ELF-1 (cell line): ENCODE data around the gene PTPRN2.
"Not testable (repeated sequence)": the region's sequence is repeated elsewhere in the genome, so short reads cannot be mapped to it uniquely, and the experiment has no call there.

Experiments used
- DNase-seq: peaks from one replicate; pipeline ENCODE4 v3.0.0-alpha.2; 2016; ENCODE audit warnings: low read depth, low spot score

Gene PTPRN2

GRCh38 chr7:158309868-158310763 lies 277.5 kb downstream of the PTPRN2 start:
- no peak for DNase-seq

GRCh38 chr7:158308001-158308400 lies 279.6 kb downstream of the PTPRN2 start:
- DNase-seq: no peak

DNA sequence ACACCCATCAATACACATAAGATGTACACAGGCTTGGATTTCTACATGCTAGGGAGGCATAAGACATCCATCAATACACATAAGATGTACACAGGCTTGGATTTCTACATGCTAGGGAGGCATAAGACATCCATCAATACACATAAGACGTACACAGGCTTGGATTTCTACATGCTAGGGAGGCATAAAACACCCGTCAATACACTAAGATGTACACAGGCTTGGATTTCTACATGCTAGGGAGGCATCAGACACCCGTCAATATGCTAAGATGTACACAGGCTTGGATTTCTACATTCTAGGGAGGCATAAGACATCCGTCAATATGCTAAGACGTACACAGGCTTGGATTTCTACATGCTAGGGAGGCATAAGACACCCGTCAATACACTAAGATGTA lies 283.6 kb downstream of the PTPRN2 start:
- not testable (repeated sequence) for DNase-seq

- no peak for DNase-seq
These were observed 284.5 kb downstream of the PTPRN2 start for GRCh38 chr7:158303121-158303520.

GRCh38 chr7:158302274-158303070 lies 285.2 kb downstream of the PTPRN2 start:
- no peak for DNase-seq

DNA sequence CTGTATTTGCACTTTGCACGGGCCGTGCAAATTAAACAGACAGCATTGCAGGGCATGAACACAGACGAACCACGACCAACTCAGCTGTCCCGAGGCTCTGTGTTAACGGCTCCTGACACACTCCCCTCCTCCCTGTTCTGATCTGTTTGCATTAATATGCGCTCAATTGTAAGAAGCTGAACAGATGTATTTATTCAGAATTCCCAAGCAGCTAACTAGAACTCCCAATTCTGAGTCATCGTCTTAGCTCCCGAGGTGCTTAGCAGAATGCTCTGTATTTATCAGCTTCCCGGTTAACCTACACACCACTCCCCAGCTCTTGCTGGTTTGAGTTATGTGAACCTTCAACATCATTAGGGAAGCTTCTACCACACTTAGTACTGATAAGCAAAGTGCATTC lies 286.4 kb downstream of the PTPRN2 start:
- no peak for DNase-seq

DNA sequence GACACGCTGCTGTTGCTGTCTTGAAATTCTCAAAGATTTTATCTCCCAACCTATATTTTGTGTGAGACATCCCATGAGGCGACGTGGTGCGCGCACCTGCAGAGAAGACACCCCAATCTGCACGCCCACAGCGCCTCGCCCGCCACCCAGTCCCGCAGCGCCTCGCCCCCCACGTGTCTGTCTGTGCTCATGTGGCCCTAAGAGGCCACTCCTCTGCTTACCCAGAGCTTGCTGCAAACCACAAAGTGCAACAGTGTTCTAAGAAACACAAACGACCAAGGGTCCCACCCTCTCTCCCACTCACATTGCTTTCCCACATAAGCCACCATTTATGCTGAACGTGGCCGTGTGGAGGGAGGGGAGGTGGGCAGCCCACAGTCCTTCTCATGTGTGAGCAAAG lies 287.2 kb downstream of the PTPRN2 start:
- DNase-seq: no peak

GRCh38 chr7:158299607-158300006 lies 288.0 kb downstream of the PTPRN2 start:
- DNase-seq: no peak

DNA sequence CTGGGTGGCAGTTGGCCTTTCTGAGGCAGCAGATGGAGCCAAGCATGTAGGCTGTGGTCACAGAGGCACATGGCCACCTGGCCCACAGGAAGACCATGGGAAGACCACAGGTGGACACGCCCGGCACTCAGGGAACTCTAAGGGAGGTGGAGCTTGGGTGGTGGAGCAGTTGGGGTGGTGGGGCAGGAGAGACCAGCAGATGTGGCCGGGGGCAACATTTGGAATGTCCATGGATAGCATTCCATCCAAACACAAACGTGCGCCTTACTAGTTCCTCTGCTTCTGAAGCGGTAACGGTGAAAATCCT lies 290.9 kb downstream of the PTPRN2 start:
- DNase-seq: no peak

DNA sequence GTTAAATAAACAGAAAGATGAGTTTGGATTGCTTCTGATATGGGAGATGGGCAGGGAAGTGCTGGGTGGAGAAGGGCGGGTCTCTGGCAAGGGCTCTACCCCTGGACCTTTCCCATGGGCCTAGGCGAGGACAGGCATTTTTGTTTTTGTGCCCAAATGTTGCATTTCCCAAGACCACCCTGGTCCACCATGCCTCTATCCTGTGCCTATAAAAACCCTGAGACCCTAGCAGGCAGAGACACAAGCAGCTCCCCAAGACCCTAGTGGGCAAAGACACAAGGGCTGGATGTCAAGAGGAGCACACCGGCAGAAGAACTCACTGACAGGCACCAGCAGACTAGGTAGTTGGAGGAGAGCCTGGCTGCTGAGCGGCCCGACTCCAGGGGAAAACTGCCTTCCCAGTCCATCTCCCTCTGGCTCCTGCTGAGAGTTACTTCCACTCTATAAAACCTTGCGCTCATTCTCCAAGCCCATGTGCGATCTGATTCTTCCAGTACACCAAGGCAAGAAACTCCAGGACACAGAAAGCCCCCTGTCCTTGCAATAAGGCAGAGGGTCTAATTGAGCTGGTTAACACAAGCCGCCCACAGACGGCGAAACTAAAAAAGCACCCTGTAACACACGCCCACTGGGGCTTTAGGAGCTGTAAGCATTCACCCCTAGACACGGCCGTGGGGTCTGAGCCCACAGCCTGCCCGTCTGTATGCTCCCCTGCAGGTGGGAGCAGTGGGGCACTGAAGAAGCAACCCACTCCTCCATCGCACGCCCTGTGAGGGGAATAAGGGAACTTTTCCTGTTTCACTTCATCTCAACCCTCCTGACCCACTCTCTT lies 291.4 kb downstream of the PTPRN2 start:
- no peak for DNase-seq

DNA sequence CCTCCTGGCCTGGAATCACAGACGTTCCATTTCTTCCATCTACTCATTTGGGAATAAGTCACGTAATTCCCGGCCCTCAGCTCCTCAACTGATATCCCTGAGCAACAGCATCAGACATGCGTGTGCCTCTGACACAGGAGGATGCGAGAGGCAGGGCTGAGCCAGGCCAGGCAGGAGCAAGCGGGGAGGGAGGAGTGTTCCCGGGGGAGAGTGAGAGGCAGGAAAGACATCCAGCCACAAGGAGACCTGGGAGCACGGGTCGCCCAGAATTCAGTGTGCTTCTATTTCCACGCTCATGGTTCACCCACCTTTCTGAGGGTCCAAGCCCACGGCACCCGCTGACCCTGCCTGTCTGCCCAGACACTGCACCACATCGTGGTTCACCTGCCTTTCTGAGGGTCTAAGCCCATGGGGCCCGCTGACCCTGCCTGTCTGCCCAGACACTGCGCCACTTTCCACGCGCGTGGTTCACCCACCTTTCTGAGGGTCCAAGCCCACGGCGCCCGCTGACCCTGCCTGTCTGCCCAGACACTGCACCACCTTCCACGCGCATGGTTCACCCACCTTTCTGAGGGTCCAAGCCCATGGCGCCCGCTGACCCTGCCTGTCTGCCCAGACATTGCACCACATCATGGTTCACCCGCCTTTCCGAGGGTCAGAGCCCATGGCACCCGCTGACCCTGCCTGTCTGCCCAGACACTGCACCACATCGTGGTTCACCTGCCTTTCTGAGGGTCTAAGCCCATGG lies 293.0 kb downstream of the PTPRN2 start:
- DNase-seq: not testable (repeated sequence)

DNA sequence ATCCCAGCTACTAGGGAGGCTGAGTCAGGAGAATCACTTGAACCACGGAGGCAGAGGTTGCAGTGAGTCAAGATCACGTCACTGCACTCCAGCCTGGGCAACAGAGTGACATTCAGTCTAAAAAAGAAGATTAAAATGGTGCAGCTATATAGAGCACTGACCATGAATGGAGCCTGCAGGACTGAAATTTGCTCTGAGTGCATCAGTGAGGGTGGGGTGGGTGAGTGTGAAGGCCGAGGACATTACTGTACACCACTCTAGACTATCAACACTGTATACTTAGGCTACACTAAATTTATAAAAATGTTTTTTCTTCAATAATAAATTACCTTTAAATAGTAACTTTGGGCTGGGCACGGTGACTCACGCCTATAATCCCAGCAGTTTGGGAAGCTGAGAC lies 294.7 kb downstream of the PTPRN2 start:
- DNase-seq: no peak

DNA sequence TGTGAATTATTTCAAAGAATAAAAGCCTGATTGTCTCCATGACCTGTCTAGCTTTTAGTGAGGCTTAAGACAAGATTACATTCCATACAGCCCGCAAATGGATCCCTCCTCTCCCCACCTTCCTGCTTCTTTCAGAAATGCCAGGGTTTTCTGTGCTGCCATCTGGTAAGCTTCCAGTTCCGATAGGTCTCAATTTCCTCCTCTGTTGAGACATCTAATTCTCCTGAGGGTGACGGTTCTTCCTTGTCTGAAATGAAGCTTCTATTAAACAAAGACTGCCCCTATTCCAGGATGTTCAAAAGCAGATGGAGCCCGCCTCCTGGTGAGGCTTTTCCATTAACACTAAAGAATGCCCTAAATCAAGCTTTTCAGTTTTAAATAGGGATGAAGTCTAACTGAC lies 295.6 kb downstream of the PTPRN2 start:
- DNase-seq: no peak

GRCh38 chr7:158289761-158290523 lies 297.7 kb downstream of the PTPRN2 start:
- no peak for DNase-seq

DNA sequence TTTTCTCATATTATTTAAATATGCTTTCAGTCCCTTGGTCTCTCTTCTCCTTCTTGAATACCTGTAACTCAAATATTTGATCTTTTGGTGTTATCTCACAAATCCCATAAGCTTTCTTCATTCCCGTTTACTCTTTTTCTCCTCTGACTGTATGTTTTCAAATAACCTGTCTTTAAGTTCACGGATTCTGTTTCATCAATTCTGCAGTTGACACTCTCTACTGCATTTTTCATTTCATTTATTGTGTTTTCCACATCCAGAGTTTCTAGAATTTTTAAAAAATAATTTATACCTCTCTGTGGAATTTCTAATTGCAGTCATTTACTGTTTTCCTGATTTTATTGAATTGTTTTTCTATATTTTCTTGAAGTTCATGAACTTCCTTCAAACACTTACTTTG lies 298.4 kb downstream of the PTPRN2 start:
- no peak for DNase-seq

GRCh38 chr7:158286210-158286609 lies 301.4 kb downstream of the PTPRN2 start:
- DNase-seq: no peak

DNA sequence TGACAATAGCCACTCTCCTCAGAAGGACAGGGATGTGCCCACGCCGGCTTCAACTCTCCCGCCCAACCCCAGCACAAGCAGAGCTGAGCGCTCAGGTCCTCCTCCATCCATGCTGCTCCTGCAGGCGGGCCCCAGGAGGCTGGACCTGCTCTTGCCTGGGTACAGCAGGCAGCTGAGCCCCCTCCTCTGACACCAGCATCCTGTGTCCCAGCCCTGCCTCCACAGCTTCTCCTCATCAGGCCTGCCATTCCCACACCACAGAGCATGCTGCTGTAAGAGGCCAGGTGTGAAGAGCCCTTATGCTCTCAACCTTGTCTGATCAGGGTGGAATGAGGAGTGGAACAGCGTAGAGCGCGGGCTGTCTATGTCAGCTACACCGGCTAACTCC lies 302.2 kb downstream of the PTPRN2 start:
- DNase-seq: no peak

- DNase-seq: no peak
These were observed 302.8 kb downstream of the PTPRN2 start for GRCh38 chr7:158284617-158285382.

GRCh38 chr7:158284121-158284520 lies 303.5 kb downstream of the PTPRN2 start:
- DNase-seq: no peak
